Mesodermal cell (in vitro differentiated cells): ENCODE data around the gene FLCN.
A peak's percentile ranks its signal among the peaks of the same experiment; 100 is the strongest.

Experiments used
- H3K27ac ChIP-seq: 2 replicates; pipeline ENCODE4 v1.7.0; 2013; ENCODE audit warnings: mild to moderate bottlenecking, low read depth, low read length, moderate library complexity; ENCODE audit not compliant: severe bottlenecking
- H3K36me3 ChIP-seq: 2 replicates; pipeline ENCODE4 v1.7.1; 2013; ENCODE audit warnings: mild to moderate bottlenecking, low read length, moderate library complexity; ENCODE audit not compliant: control insufficient read depth, insufficient read depth
- H3K4me1 ChIP-seq: one replicate; pipeline ENCODE4 v1.7.1; 2013; ENCODE audit warnings: mild to moderate bottlenecking, low read length; ENCODE audit not compliant: insufficient read depth, control insufficient read depth, poor library complexity, severe bottlenecking
- H3K4me3 ChIP-seq: 2 replicates; pipeline ENCODE4 v1.7.0; 2013; ENCODE audit warnings: low read length, control low read depth, mild to moderate bottlenecking; ENCODE audit not compliant: insufficient read depth, poor library complexity, severe bottlenecking; ENCODE audit errors: extremely low read depth
- H3K9me3 ChIP-seq: 2 replicates; pipeline ENCODE4 v1.7.1; 2013; ENCODE audit warnings: mild to moderate bottlenecking, low read length, moderate library complexity; ENCODE audit not compliant: control insufficient read depth
- WGBS, 2 experiments: methylation state at CpG; one replicate each; pipeline ENCODE4 v1.1.5; 2013; ENCODE audit warnings: missing lambda C conversion rate in 2 of 2; ENCODE audit not compliant: insufficient coverage in 2 of 2; 5-methylcytosine and 5-hydroxymethylcytosine counted together

The FLCN gene

GRCh38 chr17:17183744-17184143, 53.2 kb downstream of the FLCN start:
- no peaks in the 10 kb centered on the region for H3K9me3 ChIP-seq
- peaks cover 48% of the 10 kb centered on the region for H3K4me1 ChIP-seq
- peak overlapping the region; percentile 25 for H3K27ac ChIP-seq
- H3K36me3 ChIP-seq: peaks cover 75% of the 10 kb centered on the region
- H3K4me3 ChIP-seq: no peak overlapping the region
- 100% methylated on average over 2 to 3 of the region's 4 CpGs for WGBS, 2 experiments

DNA sequence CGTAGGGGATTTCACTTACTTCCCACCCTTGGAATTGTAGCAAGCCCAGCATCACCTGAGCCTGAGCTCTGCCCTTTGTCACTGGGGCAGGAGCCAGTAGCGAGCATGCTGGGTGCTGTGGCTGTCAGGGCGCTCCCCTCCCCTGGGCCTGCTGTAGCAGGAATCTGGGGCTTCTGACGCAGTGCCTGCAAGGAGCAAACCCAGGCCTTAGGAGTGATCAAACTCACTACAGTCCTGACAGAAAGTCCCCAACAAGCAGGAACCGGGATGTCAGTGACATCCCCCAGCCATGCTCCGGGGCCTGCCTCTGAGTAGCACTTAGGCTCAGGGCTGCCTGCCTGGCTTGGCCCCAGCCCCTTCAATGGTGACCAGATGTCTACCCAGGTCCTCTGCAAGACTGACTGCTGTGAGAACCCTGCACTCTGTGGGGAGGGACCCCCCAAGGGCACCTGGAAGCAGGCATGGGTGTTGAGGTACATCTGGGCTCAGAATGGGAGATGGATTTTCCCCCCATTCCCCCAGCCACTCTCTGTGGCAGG, 54.3 kb downstream of the FLCN start:
- H3K4me3 ChIP-seq: no peak overlapping the region
- no peaks in the 10 kb centered on the region for H3K9me3 ChIP-seq
- H3K27ac ChIP-seq: no peak overlapping the region
- 92 to 95% methylated on average over 5 to 6 of the region's 6 CpGs for WGBS, 2 experiments
- H3K36me3 ChIP-seq: peaks cover 75% of the 10 kb centered on the region
- peaks cover 40% of the 10 kb centered on the region for H3K4me1 ChIP-seq

GRCh38 chr17:17181666-17182597, 55.0 kb downstream of the FLCN start:
- 91 to 93% methylated on average over 10 to 15 of the region's 15 CpGs for WGBS, 2 experiments

GRCh38 chr17:17180741-17181525, 56.0 kb downstream of the FLCN start:
- Histone ChIP-seq H3K27ac (no peak overlapping the region), H3K36me3 (peaks cover 75% of the 10 kb centered on the region), H3K9me3 (no peaks in the 10 kb centered on the region), H3K4me3 (no peak overlapping the region), H3K4me1 (peaks cover 22% of the 10 kb centered on the region)
- 93 to 100% methylated on average over 5 to 8 of the region's 13 CpGs for WGBS, 2 experiments

More at GRCh38 chr17:17181666-17182597, 55.0 kb downstream of the FLCN start:
- Histone ChIP-seq H3K27ac (no peak overlapping the region), H3K36me3 (peaks cover 75% of the 10 kb centered on the region), H3K9me3 (no peaks in the 10 kb centered on the region), H3K4me3 (no peak overlapping the region), H3K4me1 (peaks cover 32% of the 10 kb centered on the region)

- 95 to 100% methylated on average over 5 to 8 of the region's 9 CpGs for WGBS, 2 experiments
- H3K9me3 ChIP-seq: no peaks in the 10 kb centered on the region
- no peak overlapping the region for H3K27ac ChIP-seq
- peaks cover 15% of the 10 kb centered on the region for H3K4me1 ChIP-seq
- H3K4me3 ChIP-seq: no peak overlapping the region
- peaks cover 77% of the 10 kb centered on the region for H3K36me3 ChIP-seq
Observed at GRCh38 chr17:17180141-17180603, 56.8 kb downstream of the FLCN start.

DNA sequence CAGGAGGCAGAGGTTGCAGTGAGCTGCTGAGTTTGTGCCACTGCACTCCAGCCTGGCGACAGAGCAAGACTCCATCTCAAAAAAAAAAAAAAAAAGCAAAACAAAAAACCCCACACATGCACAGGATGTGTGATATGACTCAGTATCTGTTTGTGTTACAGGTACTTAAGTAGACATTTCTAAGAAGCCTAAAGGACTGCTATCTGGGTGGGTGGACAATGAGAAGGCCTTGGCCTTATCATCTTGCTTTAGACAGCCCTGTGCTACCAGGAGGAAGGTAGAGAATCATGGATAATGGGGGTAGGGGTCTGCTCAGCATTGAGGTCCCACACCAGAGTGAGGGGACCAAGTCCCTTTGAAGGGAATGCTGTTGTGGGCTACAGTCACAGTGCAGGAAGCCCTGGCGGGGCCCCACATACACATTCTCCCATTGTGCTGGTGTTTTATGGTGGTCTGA, 57.6 kb downstream of the FLCN start:
- Histone ChIP-seq H3K4me1 (peaks cover 9% of the 10 kb centered on the region), H3K27ac (peak overlapping the region; percentile 29), H3K36me3 (peaks cover 84% of the 10 kb centered on the region), H3K4me3 (no peak overlapping the region), H3K9me3 (no peaks in the 10 kb centered on the region)
- no CpG with 5 or more reads among the region's 2 CpGs for WGBS, 2 experiments

DNA sequence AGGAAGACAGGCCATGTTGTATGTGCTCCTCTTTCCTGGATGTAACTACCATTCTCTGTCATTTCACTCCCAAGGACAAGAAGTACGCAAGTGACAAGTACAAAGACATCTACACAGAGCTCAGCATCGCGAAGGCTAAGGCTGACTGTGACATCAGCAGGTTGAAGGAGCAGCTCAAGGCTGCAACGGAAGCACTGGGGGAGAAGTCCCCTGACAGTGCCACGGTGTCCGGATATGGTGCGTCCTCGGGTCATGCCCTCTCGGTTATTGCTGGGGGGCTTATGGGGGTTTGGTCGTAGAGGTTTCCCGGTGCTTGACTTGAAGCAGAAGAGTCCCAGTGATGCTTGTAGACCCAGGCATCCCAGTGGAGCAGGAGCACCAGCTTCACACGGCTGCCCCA, 59.8 kb downstream of the FLCN start:
- H3K4me3 ChIP-seq: no peak overlapping the region
- H3K27ac ChIP-seq: no peak overlapping the region
- peaks cover 7% of the 10 kb centered on the region for H3K4me1 ChIP-seq
- H3K9me3 ChIP-seq: no peaks in the 10 kb centered on the region
- H3K36me3 ChIP-seq: peaks cover 98% of the 10 kb centered on the region
- 96 to 97% methylated on average over 8 to 12 of the region's 12 CpGs for WGBS, 2 experiments

DNA sequence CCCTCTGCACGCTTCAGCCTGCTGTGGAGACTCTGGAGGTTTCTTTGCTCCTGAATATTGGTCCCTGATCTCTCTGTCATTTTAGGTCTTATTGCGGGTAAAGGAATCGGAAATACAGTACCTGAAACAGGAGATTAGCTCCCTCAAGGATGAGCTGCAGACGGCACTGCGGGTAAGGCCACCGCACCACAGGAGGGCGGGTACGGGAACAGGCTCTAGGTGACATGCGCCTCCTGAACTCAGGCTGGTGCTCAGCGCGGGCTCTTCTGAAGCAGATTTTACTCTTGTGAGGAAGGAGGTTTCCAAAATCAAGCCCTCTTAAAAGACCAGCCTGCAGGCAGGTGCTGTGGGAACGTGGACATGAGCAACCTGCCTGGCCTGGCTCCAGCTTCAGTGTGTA, 60.6 kb downstream of the FLCN start:
- Histone ChIP-seq H3K4me3 (no peak overlapping the region), H3K27ac (no peak overlapping the region), H3K36me3 (peaks cover 97% of the 10 kb centered on the region), H3K9me3 (no peaks in the 10 kb centered on the region), H3K4me1 (peaks cover 10% of the 10 kb centered on the region)
- WGBS, 2 experiments: 94 to 98% methylated on average over 10 to 11 of the region's 12 CpGs

GRCh38 chr17:17175917-17176316, 61.1 kb downstream of the FLCN start:
- H3K4me1 ChIP-seq: peaks cover 10% of the 10 kb centered on the region
- H3K9me3 ChIP-seq: no peaks in the 10 kb centered on the region
- 93 to 98% methylated on average over 10 to 12 of the region's 12 CpGs for WGBS, 2 experiments
- peaks cover 97% of the 10 kb centered on the region for H3K36me3 ChIP-seq
- H3K4me3 ChIP-seq: no peak overlapping the region
- no peak overlapping the region for H3K27ac ChIP-seq

DNA sequence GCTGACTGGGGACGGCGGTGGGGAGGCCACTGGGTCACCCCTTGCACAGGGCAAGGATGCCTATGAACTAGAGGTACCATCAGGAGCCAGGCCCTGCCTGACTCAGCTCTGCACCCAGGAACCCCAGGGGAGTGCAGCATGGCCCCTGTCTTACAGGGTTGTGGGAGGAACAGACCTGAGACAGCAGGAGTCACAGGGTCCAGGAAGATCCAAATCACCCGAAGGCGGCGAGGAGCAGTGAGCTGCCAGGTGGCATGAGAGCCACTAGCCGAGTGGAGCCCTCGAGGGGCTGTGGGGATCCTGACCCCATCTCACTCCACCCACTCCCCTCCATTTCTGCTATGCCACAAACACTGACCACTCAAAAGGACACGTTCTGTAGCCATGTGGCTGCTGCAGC, 61.6 kb downstream of the FLCN start:
- H3K36me3 ChIP-seq: peaks cover 97% of the 10 kb centered on the region

More for the DNA sequence above, 61.6 kb downstream of the FLCN start:
- Histone ChIP-seq H3K27ac (no peak overlapping the region), H3K4me1 (peaks cover 13% of the 10 kb centered on the region), H3K9me3 (no peaks in the 10 kb centered on the region), H3K4me3 (no peak overlapping the region)
- whole genome bisulfite sequencing, 2 experiments: 98 to 100% methylated on average over 1 to 7 of the region's 8 CpGs
